ENCODE measurements around the gene PTGIS. TPM values are rescaled to one million over a fixed set of nuclear protein-coding genes. Genes with fewer than 3 reads are reported as not detected.

The PTGIS gene
- total RNA-seq, 1 donor from 2014 or later: 42.1 TPM

DNA sequence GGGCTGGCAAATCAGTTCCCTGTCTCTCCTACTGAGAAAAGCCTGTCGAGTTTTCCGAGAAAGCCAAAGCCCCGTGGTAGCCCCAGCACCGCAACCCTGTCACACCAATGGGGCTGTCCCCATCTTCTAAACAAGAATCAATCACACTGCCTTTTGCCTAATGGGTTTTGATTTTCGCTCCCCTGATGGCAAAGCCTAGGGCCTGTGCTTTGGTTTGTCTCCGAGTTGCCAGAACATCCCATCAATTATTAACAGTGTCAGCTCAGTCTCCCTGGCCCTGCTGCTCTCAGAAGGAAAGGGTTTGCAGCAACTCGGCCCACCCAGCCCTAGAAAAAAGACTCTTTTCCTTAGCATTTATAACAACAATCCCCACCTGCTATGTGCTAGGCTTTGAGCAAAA is 89.7 kb downstream of the PTGIS start:
- no peak for TF ChIP-seq CTCF (IDR thresholded peaks at IDR 0.05)
- H3K27me3 ChIP-seq: peaks cover 45% of the 10 kb centered on the region
- H3K27ac ChIP-seq: no peak overlapping the region
- DNase-seq: no peak
- no peaks in the 10 kb centered on the region for H3K36me3 ChIP-seq
- H3K4me1 ChIP-seq: peaks cover 5% of the 10 kb centered on the region
- no peaks in the 10 kb centered on the region for H3K9me3 ChIP-seq
- no peak for ATAC-seq
- intact Hi-C loops (cut with DNase I): no loop called here
- H3K4me3 ChIP-seq: no peak overlapping the region

- ATAC-seq (no peak), DNase-seq (no peak)
- Histone ChIP-seq H3K27ac (no peak overlapping the region), H3K9me3 (no peaks in the 10 kb centered on the region), H3K4me1 (peaks cover under 1% of the 10 kb centered on the region), H3K36me3 (no peaks in the 10 kb centered on the region), H3K27me3 (peaks cover 34% of the 10 kb centered on the region), H3K4me3 (no peak overlapping the region)
- TF ChIP-seq CTCF (IDR thresholded peaks at IDR 0.05): no peak
- intact Hi-C loops (cut with DNase I): no loop called here
Observed at GRCh38 chr20:49477200-49477599, 90.7 kb downstream of the PTGIS start.

DNA sequence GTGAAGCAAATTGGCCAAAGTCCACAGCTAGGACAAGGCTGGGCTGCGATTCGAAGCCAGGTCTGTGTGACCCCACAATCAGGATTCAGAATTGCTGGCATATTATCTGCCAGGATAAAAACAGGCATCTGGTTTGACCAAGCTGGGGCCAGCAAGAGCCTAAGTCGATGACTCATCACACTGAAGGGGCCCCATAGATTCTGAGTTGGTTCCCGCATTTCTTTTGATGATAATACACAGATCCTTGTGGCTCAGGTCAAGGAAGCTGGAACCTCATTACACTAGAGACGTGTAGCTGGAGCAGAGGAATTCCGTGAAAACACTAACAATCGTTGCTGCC is 92.0 kb downstream of the PTGIS start:
- Histone ChIP-seq H3K4me1 (no peaks in the 10 kb centered on the region), H3K9me3 (no peaks in the 10 kb centered on the region), H3K4me3 (no peak overlapping the region), H3K36me3 (no peaks in the 10 kb centered on the region), H3K27me3 (peaks cover 25% of the 10 kb centered on the region), H3K27ac (no peak overlapping the region)
- no peak for ATAC-seq
- DNase-seq: no peak
- intact Hi-C loops (cut with DNase I): no loop called here
- TF ChIP-seq CTCF (IDR thresholded peaks at IDR 0.05): no peak

DNA sequence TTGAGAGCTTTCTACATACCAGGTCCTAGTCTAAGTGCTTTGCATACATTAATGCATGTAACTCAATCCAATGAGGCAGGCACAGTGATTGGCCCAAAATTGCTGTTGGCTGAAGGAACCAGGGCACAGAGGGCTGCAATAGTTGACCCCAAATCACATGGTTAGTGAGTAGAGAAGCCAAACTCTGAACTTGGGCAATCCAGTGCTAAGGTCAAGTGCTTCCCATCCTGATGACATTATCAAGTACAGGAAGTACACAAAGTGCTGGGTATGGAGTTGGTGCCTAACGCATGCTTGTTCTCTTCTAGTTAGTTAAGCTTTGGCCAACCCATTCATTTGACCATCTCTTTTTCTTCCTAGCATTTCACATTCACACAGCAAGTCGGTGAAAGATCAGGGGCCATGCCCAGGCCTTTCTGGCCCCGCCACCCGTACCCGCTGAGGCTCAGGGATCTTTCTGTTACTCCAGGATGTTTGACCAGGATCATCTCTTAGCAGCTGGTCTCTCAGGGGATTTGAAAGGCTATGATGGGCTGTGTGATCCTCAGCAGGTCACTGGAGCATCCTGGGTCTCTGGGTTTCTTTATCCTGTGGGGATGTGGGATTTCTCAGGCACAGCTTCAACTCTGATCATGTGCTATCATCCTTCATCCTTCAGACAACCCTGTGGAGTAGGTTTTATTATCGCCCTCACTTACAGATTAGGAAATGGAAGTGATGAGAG is 92.5 kb downstream of the PTGIS start:
- peaks cover 28% of the 10 kb centered on the region for H3K27me3 ChIP-seq
- no peak for TF ChIP-seq CTCF (IDR thresholded peaks at IDR 0.05)
- H3K9me3 ChIP-seq: no peaks in the 10 kb centered on the region
- H3K4me1 ChIP-seq: no peaks in the 10 kb centered on the region
- no peaks in the 10 kb centered on the region for H3K36me3 ChIP-seq
- intact Hi-C loops (cut with DNase I): no loop called here
- ATAC-seq: peak; percentile 72
- no peak overlapping the region for H3K27ac ChIP-seq
- no peak for DNase-seq
- no peak overlapping the region for H3K4me3 ChIP-seq

GRCh38 chr20:49471397-49471796 is 96.5 kb downstream of the PTGIS start:
- peaks cover 17% of the 10 kb centered on the region for H3K27me3 ChIP-seq
- no peak for TF ChIP-seq CTCF (IDR thresholded peaks at IDR 0.05)
- no peak for ATAC-seq
- no peaks in the 10 kb centered on the region for H3K4me1 ChIP-seq
- H3K4me3 ChIP-seq: no peak overlapping the region
- H3K36me3 ChIP-seq: no peaks in the 10 kb centered on the region
- no peaks in the 10 kb centered on the region for H3K9me3 ChIP-seq
- no peak overlapping the region for H3K27ac ChIP-seq
- intact Hi-C loops (cut with DNase I): no loop called here
- DNase-seq: no peak

DNA sequence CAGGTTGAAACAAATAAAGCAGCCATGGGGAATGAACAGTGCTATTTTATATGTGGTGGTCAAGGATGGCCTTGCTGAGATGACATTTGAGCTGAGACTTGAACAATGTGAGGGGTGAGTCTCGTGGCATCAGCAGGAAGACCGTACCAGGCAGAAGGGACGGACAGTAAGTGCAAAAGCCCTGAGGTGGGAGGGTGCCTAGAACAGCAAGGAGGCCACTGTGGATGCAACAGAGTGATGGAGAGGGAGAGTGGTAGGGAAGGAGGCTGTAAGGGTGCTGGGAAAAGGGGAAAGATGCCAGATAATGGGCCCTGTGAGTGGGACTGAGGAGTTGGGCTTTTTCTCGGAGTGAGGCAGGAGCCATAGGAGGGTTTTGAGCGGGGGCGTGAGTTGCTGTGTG is 97.0 kb downstream of the PTGIS start:
- no peak overlapping the region for H3K4me3 ChIP-seq
- no peak overlapping the region for H3K27ac ChIP-seq
- H3K9me3 ChIP-seq: no peaks in the 10 kb centered on the region
- intact Hi-C loops (cut with DNase I): no loop called here
- H3K27me3 ChIP-seq: peaks cover 17% of the 10 kb centered on the region
- no peaks in the 10 kb centered on the region for H3K4me1 ChIP-seq
- no peaks in the 10 kb centered on the region for H3K36me3 ChIP-seq
- DNase-seq: no peak
- no peak for ATAC-seq
- no peak for TF ChIP-seq CTCF (IDR thresholded peaks at IDR 0.05)

Measured in upper lobe of right lung (tissue), 1 donor.